Muscle of leg (tissue), 11 donors: Measurements from ENCODE around the gene SIT1. TPM values are rescaled to one million over a fixed set of nuclear protein-coding genes. Genes with fewer than 3 reads are reported as not detected.
"Not testable (repeated sequence)": the region's sequence is repeated elsewhere in the genome, so short reads cannot be mapped to it uniquely, and the experiment has no call there.

Experiments used
- DNase-seq: peaks from one replicate; pipeline ENCODE4 v3.0.0; 2013
- H3K27ac ChIP-seq: one replicate; pipeline ENCODE4 v1.5.1; 2013; ENCODE audit warnings: mild to moderate bottlenecking, low read length, control low read depth
- H3K27me3 ChIP-seq: one replicate; pipeline ENCODE4 v1.6.1; 2013; ENCODE audit warnings: low read length; ENCODE audit not compliant: control insufficient read depth, insufficient read depth
- H3K36me3 ChIP-seq: one replicate; pipeline ENCODE4 v1.6.1; 2013; ENCODE audit warnings: low read length; ENCODE audit not compliant: control insufficient read depth, insufficient read depth
- H3K4me1 ChIP-seq: one replicate; pipeline ENCODE4 v1.6.1; 2013; ENCODE audit warnings: low read length; ENCODE audit not compliant: control insufficient read depth, insufficient read depth
- H3K4me3 ChIP-seq: one replicate; pipeline ENCODE4 v1.5.1; 2013; ENCODE audit warnings: low read length, control low read depth
- H3K9me3 ChIP-seq: replicated peaks from 2 replicates; pipeline ENCODE4 v1.6.1; 2013; ENCODE audit warnings: low read depth, low read length; ENCODE audit not compliant: control insufficient read depth
- WGBS: methylation state at CpG from one replicate; pipeline ENCODE4 v1.1.5; 2013; ENCODE audit warnings: missing lambda C conversion rate; ENCODE audit not compliant: insufficient coverage; 5-methylcytosine and 5-hydroxymethylcytosine counted together
- polyA plus RNA-seq, 8 donors: library from polyadenylated mRNA; unstranded; fragments of 120-200 nt; gene quantifications; one replicate each; pipeline versions ENCODE4 v1.2.1 to v1.2.3, GENCODE V29; 2013; ENCODE audit warnings: inconsistent platforms in 1 of 8, low replicate concordance in 1 of 8; ENCODE audit not compliant: insufficient read length in 8 of 8, insufficient read depth in 1 of 8
- total RNA-seq: library from RNA; stranded (reverse); fragments of 120-200 nt; gene quantifications from one replicate; pipeline ENCODE4 v1.2.4, GENCODE V29; 2013

The SIT1 gene
- total and polyA plus RNA-seq, 9 donors = 0.09 to 1.7 (median 0.24) TPM; not detected in 3

DNA sequence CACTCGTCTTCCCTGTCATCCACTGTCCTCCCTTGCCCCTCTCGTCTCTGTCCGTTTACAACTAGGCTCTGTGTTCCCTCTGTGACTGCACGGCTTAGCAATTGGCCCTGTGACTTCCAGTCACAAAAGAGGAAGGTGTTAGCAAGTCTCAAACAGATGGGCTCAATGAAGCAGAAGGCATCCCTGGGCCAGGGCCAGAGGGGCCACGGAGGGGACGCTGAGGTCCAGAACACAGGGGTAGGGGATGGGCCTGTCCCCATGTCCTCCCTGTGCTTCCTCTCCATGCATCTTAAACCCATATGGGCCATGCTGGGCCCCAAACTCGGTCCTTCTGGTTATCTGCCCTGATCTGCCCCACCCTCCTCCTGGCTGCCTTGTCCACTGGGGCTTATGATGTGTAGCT, 32.4 kb downstream of the SIT1 start, which contains the start of gene CD72:
TSS of gene CD72 (minus strand) at position 89 of the 403 bp plus-strand sequence. CDS start 110 bp downstream, outside the sequence.
- Histone ChIP-seq H3K27ac (no peak within 1 kb of the TSS), H3K27me3 (peaks cover 37% of the 10 kb centered on the region), H3K4me1 (peaks cover 14% of the 10 kb centered on the region), H3K36me3 (no peaks in the 10 kb centered on the region), H3K9me3 (no peaks in the 10 kb centered on the region), H3K4me3 (peak within 1 kb of the TSS; percentile 31)
- no peak for DNase-seq
- 58% methylated on average over 6 of the region's 7 CpGs for WGBS

- no peak for DNase-seq
- no peaks in the 10 kb centered on the region for H3K9me3 ChIP-seq
- H3K36me3 ChIP-seq = no peaks in the 10 kb centered on the region
- 52% methylated on average over 6 of the region's 8 CpGs for WGBS
- no peak overlapping the region for H3K27ac ChIP-seq
- no peak overlapping the region for H3K4me3 ChIP-seq
- peaks cover 14% of the 10 kb centered on the region for H3K4me1 ChIP-seq
- peaks cover 37% of the 10 kb centered on the region for H3K27me3 ChIP-seq
Measured at GRCh38 chr9:35617548-35617947, 33.2 kb downstream of the SIT1 start.

DNA sequence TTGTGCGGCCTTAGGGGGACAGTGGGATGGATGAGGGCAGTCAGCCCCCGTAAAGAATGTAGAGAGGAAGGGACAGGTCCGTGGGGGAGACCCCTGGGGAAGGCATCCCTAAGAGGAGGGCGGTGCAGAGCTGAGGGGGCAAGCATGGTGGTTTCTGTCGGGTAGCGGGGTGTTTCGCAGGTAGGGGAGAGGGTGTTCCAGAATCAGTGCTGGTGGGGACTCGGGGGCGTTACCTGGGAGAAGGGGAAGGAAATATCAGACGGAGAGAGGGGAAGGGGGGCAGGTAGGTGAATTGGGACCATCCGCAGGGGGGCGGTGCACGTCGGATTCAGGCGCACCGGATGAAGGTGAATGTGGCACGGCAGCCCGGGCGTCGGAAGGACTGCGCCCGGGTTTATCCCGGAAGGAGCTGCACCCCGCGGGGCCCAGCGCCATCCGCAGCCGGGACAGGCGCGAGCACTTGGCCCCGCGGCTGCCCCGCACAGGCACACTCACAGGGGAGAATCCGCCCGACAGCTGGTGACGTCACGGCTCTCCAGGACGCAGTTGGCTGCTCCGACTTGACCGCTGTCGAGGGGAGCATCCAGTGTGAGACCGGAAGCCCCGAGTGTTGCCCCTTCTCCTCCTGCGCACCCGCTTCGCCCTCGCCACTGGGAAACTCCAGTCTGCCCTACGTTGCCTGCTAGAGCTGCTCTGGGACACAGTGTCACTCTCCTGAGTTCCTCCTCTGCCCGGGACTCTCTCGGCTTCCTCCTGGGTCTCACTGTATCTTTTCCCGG, 33.9 kb downstream of the SIT1 start:
- Histone ChIP-seq H3K4me1 (peaks cover 14% of the 10 kb centered on the region), H3K36me3 (no peaks in the 10 kb centered on the region), H3K27me3 (peaks cover 37% of the 10 kb centered on the region), H3K4me3 (peak overlapping the region; percentile 31), H3K27ac (no peak overlapping the region), H3K9me3 (no peaks in the 10 kb centered on the region)
- DNase-seq = peak; percentile 68
- WGBS = 4% methylated on average over 51 of the region's 51 CpGs

DNA sequence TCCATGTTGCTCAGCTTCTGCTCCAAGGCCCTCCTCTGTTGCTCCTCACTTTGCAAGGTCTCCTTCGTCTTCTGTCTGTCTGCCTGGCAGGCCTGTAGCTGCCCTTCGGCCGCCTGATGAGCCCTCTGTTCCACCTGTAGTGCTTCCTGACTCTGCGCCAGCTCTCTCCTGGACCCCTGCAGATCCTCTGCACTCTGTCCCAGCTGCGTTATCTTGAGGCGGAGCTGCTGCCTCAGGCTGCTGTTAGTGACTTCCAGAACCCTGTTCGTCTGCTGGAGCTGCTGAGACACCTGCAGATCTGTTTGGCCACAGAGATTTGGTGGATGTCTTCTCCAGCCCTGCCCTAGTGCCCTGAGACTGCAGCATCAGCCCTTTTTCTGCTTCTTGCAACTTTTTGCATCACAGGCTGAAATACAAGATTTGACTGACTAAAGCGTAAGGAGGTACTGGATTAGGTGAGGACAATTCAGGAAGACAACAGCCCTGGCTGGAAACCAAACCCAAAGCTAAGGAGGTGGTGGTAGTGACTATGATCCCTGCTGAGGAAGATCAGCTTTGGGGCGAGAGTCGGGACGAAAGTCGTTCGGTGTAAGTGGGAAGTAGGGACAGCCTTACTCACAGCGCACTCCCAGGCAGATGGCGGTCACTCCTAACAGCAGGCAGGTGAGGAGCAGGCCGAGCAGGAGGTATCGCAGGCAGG, 34.6 kb downstream of the SIT1 start:
- Histone ChIP-seq H3K4me1 (peaks cover 16% of the 10 kb centered on the region), H3K4me3 (no peak overlapping the region), H3K36me3 (no peaks in the 10 kb centered on the region), H3K9me3 (no peaks in the 10 kb centered on the region), H3K27me3 (peaks cover 37% of the 10 kb centered on the region), H3K27ac (no peak overlapping the region)
- WGBS = 50% methylated on average over 15 of the region's 17 CpGs
- DNase-seq = no peak

- no peak overlapping the region for H3K4me3 ChIP-seq
- DNase-seq = no peak
- peaks cover 28% of the 10 kb centered on the region for H3K36me3 ChIP-seq
- no peaks in the 10 kb centered on the region for H3K9me3 ChIP-seq
- H3K4me1 ChIP-seq = peaks cover 43% of the 10 kb centered on the region
- no CpG with 5 or more reads among the region's 2 CpGs for WGBS
- peaks cover 27% of the 10 kb centered on the region for H3K27me3 ChIP-seq
- no peak overlapping the region for H3K27ac ChIP-seq
Measured at GRCh38 chr9:35612843-35613242, 37.9 kb downstream of the SIT1 start.

DNA sequence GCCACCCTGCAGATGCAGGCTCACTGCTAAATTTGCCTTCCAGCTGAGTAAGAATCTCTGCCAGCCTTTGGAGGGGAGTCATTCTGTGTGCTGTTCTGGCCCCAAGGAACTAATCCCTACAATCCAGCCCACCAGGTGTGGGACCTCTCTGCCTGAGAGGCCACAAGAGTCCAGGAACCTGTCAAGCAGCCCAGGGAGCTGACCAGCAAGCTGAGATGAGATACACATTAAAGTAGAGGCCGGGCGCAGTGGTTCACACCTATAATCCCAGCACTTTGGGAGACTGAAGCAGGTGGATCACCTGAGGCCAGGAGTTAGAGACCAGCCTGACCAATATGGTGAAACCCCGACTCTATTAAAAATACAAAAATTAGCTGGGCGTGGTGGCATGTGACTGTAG, 38.7 kb downstream of the SIT1 start:
- H3K4me1 ChIP-seq = peaks cover 42% of the 10 kb centered on the region
- peaks cover 19% of the 10 kb centered on the region for H3K27me3 ChIP-seq
- DNase-seq, H3K9me3 ChIP-seq, H3K4me3 ChIP-seq, H3K27ac ChIP-seq: not testable (repeated sequence)
- peaks cover 35% of the 10 kb centered on the region for H3K36me3 ChIP-seq
- WGBS = 83% methylated on average over 1 of the region's 4 CpGs

- peaks cover 44% of the 10 kb centered on the region for H3K4me1 ChIP-seq
- 4% methylated on average over 3 of the region's 8 CpGs for WGBS
- no peak overlapping the region for H3K27ac ChIP-seq
- H3K36me3 ChIP-seq = peaks cover 41% of the 10 kb centered on the region
- H3K4me3 ChIP-seq = no peak overlapping the region
- peaks cover 12% of the 10 kb centered on the region for H3K27me3 ChIP-seq
- peak; percentile 49 for DNase-seq
- H3K9me3 ChIP-seq = no peaks in the 10 kb centered on the region
Measured at GRCh38 chr9:35611230-35611797, 39.4 kb downstream of the SIT1 start.

DNA sequence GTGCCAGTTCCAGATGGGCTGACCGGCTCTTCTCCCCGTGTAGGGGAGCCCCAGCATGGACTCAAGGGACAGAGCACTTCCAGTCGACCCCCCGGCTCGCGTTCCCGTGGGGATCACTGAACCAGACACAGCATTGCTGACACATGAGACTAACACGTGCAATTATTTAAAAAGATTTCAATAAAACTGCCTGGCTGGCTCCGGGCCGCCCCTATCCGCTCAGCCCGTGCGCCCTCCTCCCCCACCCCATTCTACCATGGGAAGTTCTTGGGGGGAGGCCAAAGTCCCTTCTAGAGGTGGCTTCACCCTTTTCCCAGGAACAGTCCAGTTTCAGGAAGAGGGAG, 40.9 kb downstream of the SIT1 start:
- WGBS = 56% methylated on average over 7 of the region's 13 CpGs
- peak overlapping the region; percentile 94 for H3K27ac ChIP-seq
- H3K36me3 ChIP-seq = peaks cover 41% of the 10 kb centered on the region
- no peak overlapping the region for H3K4me3 ChIP-seq
- no peak for DNase-seq
- peaks cover 52% of the 10 kb centered on the region for H3K4me1 ChIP-seq
- H3K9me3 ChIP-seq = no peaks in the 10 kb centered on the region
- no peaks in the 10 kb centered on the region for H3K27me3 ChIP-seq

- Histone ChIP-seq H3K9me3 (no peaks in the 10 kb centered on the region), H3K27ac (peak overlapping the region; percentile 94), H3K36me3 (peaks cover 41% of the 10 kb centered on the region), H3K4me1 (peaks cover 58% of the 10 kb centered on the region), H3K27me3 (no peaks in the 10 kb centered on the region), H3K4me3 (no peak overlapping the region)
- 72% methylated on average over 29 of the region's 31 CpGs for WGBS
- peak; percentile 87 for DNase-seq
Measured at GRCh38 chr9:35609001-35609819, 41.5 kb downstream of the SIT1 start.
